ES-I3 (cell line): ENCODE results near the gene NTM.
"Not testable (repeated sequence)": the region's sequence is repeated elsewhere in the genome, so short reads cannot be mapped to it uniquely, and the experiment has no call there.

Experiments
- H3K36me3 ChIP-seq: 2 replicates; pipeline ENCODE4 v1.6.1; 2013; ENCODE audit warnings: mild to moderate bottlenecking, low read length, control low read depth, moderate library complexity; ENCODE audit not compliant: insufficient read depth
- H3K4me1 ChIP-seq: 2 replicates; pipeline ENCODE4 v1.6.1; 2013; ENCODE audit warnings: mild to moderate bottlenecking, control low read depth, low read length; ENCODE audit not compliant: insufficient read depth
- H3K9ac ChIP-seq: 2 replicates; pipeline ENCODE4 v1.6.1; 2013; ENCODE audit warnings: low read depth, mild to moderate bottlenecking, low read length, moderate library complexity
- H3K9me3 ChIP-seq: 2 replicates; pipeline ENCODE4 v1.6.1; 2013; ENCODE audit warnings: mild to moderate bottlenecking, low read length, moderate library complexity; ENCODE audit not compliant: control insufficient read depth, insufficient read depth

The NTM gene

GRCh38 chr11:131495423-131495822 is 125.0 kb downstream of the NTM start:
- Histone ChIP-seq H3K36me3 (no peaks in the 10 kb centered on the region), H3K9me3 (no peaks in the 10 kb centered on the region), H3K9ac (no peak overlapping the region), H3K4me1 (no peaks in the 10 kb centered on the region)

- not testable (repeated sequence) for H3K4me1 ChIP-seq, H3K9ac ChIP-seq, H3K9me3 ChIP-seq, H3K36me3 ChIP-seq
Measured at GRCh38 chr11:131497686-131498085, 127.3 kb downstream of the NTM start.

GRCh38 chr11:131498631-131499160 is 128.3 kb downstream of the NTM start:
- H3K36me3 ChIP-seq, result no peaks in the 10 kb centered on the region
- 0 out of 2 replicates have a peak, but pooled peaks cover under 1% of the 10 kb centered on the region for H3K4me1 ChIP-seq
- no peaks in the 10 kb centered on the region for H3K9me3 ChIP-seq
- H3K9ac ChIP-seq, result no peak overlapping the region

- no peaks in the 10 kb centered on the region for H3K36me3 ChIP-seq
- H3K4me1 ChIP-seq, result peaks cover 4% of the 10 kb centered on the region; the same call in 1 of the 2 replicates
- no peaks in the 10 kb centered on the region for H3K9me3 ChIP-seq
Measured at GRCh38 chr11:131499199-131499598, 128.8 kb downstream of the NTM start.

GRCh38 chr11:131503017-131503416 is 132.6 kb downstream of the NTM start:
- Histone ChIP-seq H3K9me3 (no peaks in the 10 kb centered on the region), H3K4me1 (peaks cover 4% of the 10 kb centered on the region; the same call in 1 of the 2 replicates), H3K9ac (no peak overlapping the region), H3K36me3 (no peaks in the 10 kb centered on the region)

More at GRCh38 chr11:131499199-131499598, 128.8 kb downstream of the NTM start:
- H3K9ac ChIP-seq, result no peak overlapping the region

GRCh38 chr11:131504199-131504949 is 134.0 kb downstream of the NTM start:
- no peaks in the 10 kb centered on the region for H3K9me3 ChIP-seq
- no peaks in the 10 kb centered on the region for H3K36me3 ChIP-seq
- no peak overlapping the region for H3K9ac ChIP-seq
- peaks cover 4% of the 10 kb centered on the region; the same call in 1 of the 2 replicates for H3K4me1 ChIP-seq

GRCh38 chr11:131506348-131506747 is 135.9 kb downstream of the NTM start:
- Histone ChIP-seq H3K9ac (no peak overlapping the region), H3K36me3 (no peaks in the 10 kb centered on the region), H3K4me1 (peaks cover 4% of the 10 kb centered on the region; the same call in 1 of the 2 replicates), H3K9me3 (no peaks in the 10 kb centered on the region)

GRCh38 chr11:131510662-131511061 is 140.2 kb downstream of the NTM start:
- Histone ChIP-seq H3K9ac (no peak overlapping the region), H3K4me1 (no peaks in the 10 kb centered on the region), H3K36me3 (no peaks in the 10 kb centered on the region), H3K9me3 (no peaks in the 10 kb centered on the region)

GRCh38 chr11:131511794-131512193 is 141.4 kb downstream of the NTM start:
- no peaks in the 10 kb centered on the region for H3K4me1 ChIP-seq
- H3K9me3 ChIP-seq, result no peaks in the 10 kb centered on the region
- H3K36me3 ChIP-seq, result no peaks in the 10 kb centered on the region
- no peak overlapping the region for H3K9ac ChIP-seq

- Histone ChIP-seq H3K36me3 (no peaks in the 10 kb centered on the region), H3K9ac (no peak overlapping the region), H3K4me1 (no peaks in the 10 kb centered on the region), H3K9me3 (no peaks in the 10 kb centered on the region)
Measured at GRCh38 chr11:131512228-131512627, 141.8 kb downstream of the NTM start.

- Histone ChIP-seq H3K9me3 (no peaks in the 10 kb centered on the region), H3K4me1 (no peaks in the 10 kb centered on the region), H3K9ac (no peak overlapping the region), H3K36me3 (no peaks in the 10 kb centered on the region)
Measured at GRCh38 chr11:131514062-131514461, 143.6 kb downstream of the NTM start.

- Histone ChIP-seq H3K36me3 (no peaks in the 10 kb centered on the region; the same call in 1 of the 2 replicates), H3K9ac (no peak overlapping the region), H3K9me3 (no peaks in the 10 kb centered on the region), H3K4me1 (no peaks in the 10 kb centered on the region)
Measured at GRCh38 chr11:131518305-131518838, 148.0 kb downstream of the NTM start.

- Histone ChIP-seq H3K9me3 (no peaks in the 10 kb centered on the region), H3K4me1 (no peaks in the 10 kb centered on the region), H3K36me3 (no peaks in the 10 kb centered on the region; the same call in 1 of the 2 replicates), H3K9ac (no peak overlapping the region)
Measured at GRCh38 chr11:131522851-131523250, 152.4 kb downstream of the NTM start.

GRCh38 chr11:131530407-131530806 is 160.0 kb downstream of the NTM start:
- Histone ChIP-seq H3K9ac (no peak overlapping the region), H3K36me3 (no peaks in the 10 kb centered on the region), H3K9me3 (no peaks in the 10 kb centered on the region), H3K4me1 (no peaks in the 10 kb centered on the region)

- Histone ChIP-seq H3K9me3 (no peaks in the 10 kb centered on the region), H3K9ac (no peak overlapping the region), H3K36me3 (no peaks in the 10 kb centered on the region), H3K4me1 (no peaks in the 10 kb centered on the region)
Measured at GRCh38 chr11:131533149-131533548, 162.7 kb downstream of the NTM start.
